Measurements from ENCODE around the gene LRRC42. TPM values are rescaled to one million over a fixed set of nuclear protein-coding genes. Genes with fewer than 3 reads are reported as not detected.

Gene LRRC42
- polyA plus RNA-seq, 3 donors, result 38.2 to 46.2 (median 44.7) TPM

DNA sequence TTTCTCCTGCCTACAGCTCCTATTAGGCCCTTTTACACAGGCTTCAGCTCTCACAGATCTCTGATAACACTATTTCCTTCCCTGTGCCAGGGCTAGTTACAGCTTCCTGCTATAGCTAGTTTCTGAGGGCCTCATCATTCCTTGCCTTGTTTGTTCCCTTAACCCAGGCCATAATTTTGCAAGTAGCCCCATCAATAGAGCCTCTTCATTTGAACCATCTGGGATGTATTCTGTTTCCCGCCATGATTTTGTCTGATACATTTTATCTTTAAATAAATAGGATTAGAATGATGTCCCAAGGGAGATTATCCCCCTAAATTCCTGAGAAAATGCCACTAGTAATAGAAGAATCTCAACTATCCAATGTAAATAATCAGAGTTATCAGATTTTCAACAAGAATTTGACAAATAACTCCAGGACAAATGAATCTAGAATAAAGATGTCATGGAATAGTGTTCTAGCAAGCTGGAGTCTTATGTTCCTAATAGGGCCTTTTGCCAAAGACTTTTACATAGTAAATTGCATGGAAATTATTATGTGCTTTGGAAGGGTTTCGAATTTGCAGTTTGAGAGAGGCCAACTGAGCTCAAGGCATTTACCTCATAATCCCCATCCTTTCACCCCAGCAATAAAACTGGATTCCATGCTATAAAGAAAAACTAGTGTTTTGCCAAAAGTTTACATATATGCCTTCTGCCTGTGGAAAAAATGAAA is 16.7 kb upstream of the LRRC42 start:
- peak in 4 of 11 donors; percentile 18 to 46 (median 36) for DNase-seq (ENCODE audit: extremely low read depth in 1 of 11, low read depth in 9 of 11, low spot score in 4 of 11)

DNA sequence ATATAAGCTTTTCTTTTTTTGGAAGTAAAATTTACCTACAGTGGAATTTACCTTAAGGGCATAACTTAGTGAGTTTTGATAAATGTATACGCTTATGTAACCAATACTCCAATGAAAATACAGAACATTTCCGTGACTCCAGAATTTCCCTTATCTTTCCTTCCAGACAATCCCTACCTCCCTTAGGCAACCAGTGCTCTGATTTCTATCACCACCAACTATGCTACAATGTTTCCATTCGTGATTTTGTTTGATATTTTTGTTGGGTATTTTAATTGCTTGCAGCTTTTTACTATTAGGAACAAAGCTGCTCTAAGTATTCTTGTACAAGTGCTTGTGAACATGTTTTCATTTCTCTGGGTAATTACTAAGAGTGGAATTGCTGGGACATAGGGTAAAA is 15.2 kb upstream of the LRRC42 start:
- DNase-seq (ENCODE audit: extremely low read depth in 1 of 11, low read depth in 9 of 11, low spot score in 4 of 11), result no peak

DNA sequence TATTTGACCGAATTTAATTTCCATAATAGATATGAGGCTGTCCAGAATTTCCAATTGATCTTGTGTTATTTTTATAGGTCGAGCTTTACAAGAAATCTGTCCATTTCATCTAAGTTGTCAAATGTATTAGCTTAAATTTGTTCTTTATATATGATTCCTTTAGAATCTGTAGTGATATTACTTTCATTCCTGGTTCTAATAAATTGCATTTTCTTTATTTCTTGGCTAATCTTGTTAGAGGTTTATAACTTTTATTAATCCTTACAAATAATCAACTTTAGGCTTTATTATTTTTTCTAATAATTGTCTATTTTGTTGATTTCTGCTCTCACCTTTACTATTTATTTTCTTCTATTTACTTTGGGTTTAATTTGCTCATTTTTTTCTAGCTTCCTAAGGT is 14.6 kb upstream of the LRRC42 start:
- DNase-seq (ENCODE audit: extremely low read depth in 1 of 11, low read depth in 9 of 11, low spot score in 4 of 11), result no peak

DNA sequence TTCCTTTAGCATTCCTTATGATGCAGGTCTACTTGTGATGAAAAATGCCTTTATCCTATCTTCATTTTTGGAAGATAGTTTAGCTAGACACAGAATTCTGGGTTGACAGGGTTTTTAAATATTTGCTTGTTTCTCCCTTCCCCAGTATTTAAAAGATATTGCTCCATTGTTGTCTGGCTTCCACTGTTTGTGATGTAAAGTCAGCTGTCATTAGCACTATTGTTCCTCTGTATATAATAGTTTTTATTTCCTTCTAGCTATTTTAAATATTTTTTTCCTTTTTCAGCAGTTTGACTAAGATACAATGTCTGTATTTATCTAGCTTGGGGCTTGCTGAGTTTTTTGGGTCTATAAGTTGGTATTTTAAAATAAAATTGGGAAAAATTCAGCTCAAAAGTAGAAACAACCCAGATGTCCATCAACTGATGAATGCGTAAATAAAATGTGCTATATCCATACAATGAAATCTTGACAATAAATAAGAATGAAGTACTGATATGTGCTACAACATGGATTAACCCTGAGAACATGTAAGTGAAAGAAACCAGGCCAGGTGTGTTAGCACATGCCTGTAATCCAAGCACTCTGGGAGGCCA is 11.9 kb upstream of the LRRC42 start:
- no peak for DNase-seq (ENCODE audit: extremely low read depth in 1 of 11, low read depth in 9 of 11, low spot score in 4 of 11)

DNA sequence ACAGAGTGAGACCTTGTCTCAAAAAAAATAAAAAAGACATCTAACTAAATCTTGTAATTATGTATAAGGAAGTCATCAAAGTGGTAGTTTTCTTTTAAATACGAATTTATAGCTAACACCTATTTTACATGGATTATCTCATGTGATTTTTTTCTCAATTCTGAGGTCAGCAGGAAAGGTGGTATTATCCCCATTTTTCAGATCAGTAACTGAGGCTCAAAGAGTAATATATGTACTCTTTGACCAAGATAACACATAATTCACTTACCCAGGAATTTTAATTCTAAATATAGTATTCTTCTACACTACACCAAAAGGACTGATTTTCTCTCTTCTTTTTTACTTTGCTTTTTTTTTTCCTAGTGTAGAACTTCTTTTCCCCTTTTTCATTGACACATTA is 9.7 kb upstream of the LRRC42 start:
- no peak for DNase-seq (ENCODE audit: extremely low read depth in 1 of 11, low read depth in 9 of 11, low spot score in 4 of 11)

DNA sequence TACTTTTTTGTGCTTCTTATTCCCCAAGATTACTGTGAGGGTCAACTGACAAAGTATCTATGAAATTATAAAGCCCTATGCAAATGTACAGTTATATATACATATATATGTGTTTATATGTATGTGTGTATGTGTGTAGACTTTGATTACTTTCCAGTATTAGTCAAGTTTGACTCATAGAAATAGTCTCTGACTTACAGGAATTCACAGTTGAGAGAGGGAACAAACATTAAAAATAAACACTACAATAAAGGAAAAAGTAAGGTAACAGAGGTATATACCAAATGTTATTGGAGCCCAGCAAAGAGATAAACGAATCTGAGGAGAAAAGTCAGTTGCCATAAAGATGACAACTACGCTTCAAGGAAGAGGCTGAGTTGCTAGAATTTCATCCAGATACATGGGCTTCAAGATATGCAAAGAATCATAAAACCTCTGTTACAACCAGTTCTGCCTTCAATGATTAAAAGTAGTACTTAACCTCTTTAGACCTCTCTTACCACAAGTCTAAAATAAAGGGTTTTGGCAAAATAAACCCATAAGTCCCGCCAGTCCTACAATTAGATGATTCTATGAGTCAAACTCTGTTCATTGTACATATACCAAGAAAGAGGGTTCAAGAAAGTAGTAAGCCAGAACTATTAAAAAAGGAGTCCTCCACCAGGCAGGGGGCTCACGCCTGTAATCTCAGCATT is 7.9 kb upstream of the LRRC42 start:
- DNase-seq (ENCODE audit: extremely low read depth in 1 of 11, low read depth in 9 of 11, low spot score in 4 of 11), result no peak

DNA sequence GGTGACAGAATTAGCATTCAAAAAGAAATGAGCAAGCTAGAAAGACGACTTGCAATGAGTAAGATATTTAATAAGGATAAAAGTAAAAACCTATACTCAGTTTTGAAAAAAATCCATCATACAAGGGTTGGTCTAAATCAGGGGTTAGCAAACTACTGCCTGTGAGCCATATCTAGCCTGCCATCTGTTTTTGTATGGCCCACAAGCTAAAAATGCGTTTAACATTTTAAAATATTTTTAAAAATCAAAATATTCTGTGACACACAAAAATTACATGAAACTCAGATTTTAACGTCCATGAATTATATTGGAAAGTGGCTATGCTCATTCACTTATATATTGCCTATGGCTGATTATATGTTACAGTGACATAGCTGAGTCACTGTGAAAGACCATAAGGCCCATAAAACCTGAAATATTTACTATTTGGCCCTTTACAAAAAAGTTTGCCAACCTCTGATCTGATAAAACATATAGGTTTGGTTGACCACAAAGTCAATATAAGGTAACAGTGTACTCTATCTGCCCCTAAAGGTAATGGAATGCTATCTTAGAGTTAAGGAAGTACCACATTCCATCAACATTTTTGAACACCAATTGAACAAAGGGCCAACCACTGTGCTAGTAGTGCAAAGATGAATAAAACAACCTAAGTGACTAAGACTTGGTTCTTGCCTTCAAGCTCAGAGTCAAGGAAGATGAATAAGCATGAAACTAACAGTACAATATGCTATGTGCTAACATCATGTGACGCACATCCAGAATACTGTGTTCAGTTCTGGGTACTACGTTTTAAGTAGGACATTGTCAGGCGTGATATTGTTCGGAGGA is 3.8 kb upstream of the LRRC42 start:
- DNase-seq (ENCODE audit: extremely low read depth in 1 of 11, low read depth in 9 of 11, low spot score in 4 of 11), result no peak

DNA sequence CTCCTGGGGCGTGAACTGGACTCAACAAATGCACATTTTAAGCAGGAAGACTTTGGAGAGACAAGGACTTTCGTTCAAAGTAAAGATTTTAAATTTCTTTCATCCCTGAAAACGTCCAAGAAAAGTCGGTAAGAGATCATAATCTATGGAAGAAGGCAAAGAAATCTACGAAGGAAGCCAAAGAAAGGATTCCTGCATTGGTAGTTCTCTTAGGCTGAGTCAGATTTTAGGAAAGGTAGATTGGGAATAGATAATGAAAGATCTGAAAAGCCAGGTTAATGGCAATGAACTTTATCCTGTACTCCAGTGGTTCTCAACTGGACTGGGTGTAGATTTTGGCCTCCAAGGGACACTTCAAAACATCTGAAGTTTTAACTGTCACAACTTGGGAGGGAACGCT is 3.1 kb upstream of the LRRC42 start:
- DNase-seq (ENCODE audit: extremely low read depth in 1 of 11, low read depth in 9 of 11, low spot score in 4 of 11), result no peak

DNA sequence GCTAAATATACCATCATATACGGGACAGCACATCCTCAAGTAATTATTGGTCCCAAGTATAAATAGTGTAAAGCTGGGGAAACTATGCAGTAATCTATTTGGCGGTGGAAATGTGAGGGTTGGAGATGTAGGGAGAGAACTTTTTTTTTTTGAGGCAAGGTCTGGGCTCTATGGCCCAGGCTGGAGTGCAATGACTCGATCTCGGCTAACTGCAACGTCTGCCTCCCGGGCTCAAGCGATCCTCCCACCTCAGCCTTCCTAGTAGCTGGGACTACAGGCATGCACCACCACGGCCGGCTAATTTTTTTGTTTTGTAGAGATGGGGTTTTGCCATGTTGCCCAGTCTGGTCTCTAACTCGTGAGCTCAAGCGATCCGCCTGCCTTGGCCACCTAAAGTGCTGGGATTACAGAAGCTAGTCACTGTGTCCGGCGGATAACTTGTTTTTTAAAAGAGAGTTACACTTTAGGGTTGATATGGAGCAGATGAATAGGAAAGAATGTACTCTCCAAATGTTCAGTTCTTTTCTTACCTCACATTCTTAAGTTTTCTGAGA is 2.6 kb upstream of the LRRC42 start:
- no peak for DNase-seq (ENCODE audit: extremely low read depth in 1 of 11, low read depth in 9 of 11, low spot score in 4 of 11)

DNA sequence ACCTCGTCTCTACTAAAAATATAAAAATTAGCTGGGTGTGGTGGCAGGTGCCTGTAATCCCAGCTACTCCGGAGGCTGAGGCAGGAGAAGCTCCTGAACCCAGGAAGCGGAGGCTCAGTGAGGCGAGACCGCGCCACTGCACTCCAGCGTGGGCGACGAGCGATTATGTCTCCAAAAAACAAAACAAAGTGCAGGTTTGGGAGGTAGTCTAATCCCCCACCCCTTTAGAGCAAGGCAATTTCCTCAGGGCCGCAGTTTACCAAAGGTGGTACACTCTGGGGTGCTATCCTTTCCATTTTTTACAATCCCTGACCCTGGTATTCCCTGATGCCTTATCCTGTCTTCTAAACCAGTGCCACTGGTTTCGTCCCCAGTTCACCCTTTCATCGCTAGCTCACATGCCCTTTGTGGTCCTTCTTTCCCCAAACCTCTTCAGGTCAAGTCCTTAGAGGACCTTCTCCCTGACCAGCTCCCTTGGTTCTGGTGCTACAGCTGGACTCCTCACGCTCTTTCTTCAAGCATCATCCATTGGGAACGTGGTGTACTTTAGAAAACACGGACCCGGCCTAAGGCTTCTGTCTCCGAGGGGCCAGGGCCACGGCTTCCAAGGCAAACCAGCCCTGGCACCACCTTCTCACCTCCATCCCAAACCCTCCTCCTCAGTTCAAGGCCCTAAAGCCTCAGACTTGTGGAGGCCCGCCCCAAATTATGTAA is 1.5 kb upstream of the LRRC42 start:
- no peak for DNase-seq (ENCODE audit: extremely low read depth in 1 of 11, low read depth in 9 of 11, low spot score in 4 of 11)

DNA sequence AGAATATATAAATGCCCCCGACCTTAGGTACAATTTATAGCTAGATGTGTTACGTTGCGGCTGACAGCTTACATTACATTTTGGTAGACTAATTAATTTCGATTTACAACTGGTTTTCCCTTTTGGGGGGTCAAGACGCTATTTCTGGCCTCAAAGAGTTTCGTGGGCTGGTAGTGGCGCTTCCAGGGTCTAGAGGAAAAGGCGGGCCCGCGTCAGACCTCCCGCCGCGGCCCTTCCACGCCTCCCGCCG is 1.0 kb upstream of the LRRC42 start:
- DNase-seq (ENCODE audit: extremely low read depth in 1 of 11, low read depth in 9 of 11, low spot score in 4 of 11), result peak in 1 of 11 donors; percentile 25

DNA sequence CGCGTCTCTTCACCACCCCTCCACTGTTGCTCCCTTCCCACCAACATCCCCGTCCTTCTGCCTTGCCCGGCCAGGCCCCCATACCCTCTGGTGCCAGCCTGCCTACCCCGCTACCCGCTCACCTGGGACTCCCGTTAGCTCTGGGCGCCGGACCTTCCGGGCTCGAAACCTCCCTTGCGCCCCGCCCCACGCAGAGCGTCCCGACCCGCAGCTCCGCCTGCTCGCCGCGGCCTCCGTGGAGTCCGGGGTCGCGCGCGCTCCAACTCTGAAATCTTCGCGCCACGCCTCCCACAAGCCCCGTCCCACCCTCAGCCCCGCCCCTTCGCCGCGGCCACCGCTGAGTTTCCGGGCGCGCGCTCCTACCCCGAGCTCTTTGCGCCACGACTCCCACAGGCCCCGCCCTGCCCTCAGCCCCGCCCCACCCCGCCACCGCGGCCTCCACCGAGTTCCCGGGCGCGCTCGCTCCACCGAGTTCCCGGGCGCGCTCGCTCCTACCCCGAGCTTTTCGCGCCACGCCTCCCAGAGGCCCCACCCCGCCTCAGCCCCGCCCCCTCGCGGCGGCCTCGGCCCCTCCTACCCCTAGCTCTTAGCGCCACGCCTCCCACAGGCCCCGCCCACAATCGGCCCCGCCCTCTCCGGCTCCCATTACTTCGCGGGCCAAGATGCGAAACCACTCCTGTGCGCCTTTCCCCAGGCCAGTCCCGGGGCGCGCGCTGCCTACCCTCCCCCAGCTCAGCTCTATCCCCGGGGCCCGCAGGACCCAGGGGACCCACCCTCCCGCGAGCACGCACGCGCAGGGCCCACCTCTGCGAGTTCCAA is 508 bp upstream of the LRRC42 start, which contains the start of gene IFT25:
Gene IFT25 (minus strand): TSS at position 267 of the 819 bp plus-strand sequence. CDS start 5,617 bp downstream, outside the sequence.
- peak; percentile 86 to 96 (median 94) for DNase-seq (ENCODE audit: extremely low read depth in 1 of 11, low read depth in 9 of 11, low spot score in 4 of 11)

DNA sequence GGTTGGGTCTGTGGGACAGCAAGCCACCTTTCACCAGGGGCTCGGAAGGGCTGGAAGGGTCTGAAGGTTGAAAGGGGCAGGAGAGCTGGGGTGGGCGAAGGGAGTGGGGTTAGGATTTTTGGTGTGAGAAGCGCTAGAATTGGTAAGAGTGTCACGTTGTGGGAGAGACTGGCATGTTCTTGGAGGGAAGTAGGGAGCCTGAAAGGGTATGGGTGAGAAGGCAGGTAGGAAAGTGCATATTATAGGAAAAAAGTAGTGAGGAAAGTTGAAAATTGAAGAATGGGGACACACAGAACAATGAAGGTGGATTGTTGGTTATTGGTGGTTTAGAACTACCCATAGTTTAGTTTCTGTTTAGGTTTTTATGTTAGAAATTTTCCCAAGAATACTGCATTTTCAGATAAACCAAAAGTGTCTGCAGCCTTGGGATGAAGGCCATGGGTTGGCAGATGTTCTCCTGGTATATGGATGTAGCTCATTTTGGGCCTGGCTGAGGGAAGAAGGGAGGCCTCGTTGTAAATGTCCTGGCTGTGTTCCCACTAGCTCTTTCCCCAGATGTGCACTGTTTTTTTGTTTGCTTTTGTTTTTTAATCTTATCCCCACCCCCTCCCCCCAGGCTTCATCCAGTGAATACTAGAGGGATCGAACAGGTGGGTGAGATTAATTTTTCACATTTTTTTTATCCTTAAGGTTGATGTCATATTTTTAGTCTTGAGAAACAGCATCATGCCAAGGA is 1.2 kb downstream of the LRRC42 start:
- DNase-seq (ENCODE audit: extremely low read depth in 1 of 11, low read depth in 9 of 11, low spot score in 4 of 11), result no peak

DNA sequence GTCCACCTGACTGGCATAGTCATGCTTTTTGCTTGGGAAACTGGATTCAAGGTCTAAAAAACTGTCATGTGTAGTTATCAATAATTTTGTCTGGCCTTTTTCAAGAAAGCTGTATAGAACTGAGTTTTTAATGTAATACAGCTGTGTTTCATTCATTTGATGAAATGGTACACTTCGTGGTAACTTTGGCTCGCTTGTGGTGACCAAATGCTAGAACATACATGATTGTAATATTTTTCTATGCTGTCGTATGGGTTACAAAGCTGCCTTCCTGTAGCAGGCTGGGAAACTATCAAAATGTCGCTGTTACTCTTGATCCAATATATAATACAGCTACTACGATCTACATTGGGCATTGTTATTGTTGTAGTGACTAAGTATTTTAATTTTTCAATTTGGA is 2.1 kb downstream of the LRRC42 start:
- no peak for DNase-seq (ENCODE audit: extremely low read depth in 1 of 11, low read depth in 9 of 11, low spot score in 4 of 11)

DNA sequence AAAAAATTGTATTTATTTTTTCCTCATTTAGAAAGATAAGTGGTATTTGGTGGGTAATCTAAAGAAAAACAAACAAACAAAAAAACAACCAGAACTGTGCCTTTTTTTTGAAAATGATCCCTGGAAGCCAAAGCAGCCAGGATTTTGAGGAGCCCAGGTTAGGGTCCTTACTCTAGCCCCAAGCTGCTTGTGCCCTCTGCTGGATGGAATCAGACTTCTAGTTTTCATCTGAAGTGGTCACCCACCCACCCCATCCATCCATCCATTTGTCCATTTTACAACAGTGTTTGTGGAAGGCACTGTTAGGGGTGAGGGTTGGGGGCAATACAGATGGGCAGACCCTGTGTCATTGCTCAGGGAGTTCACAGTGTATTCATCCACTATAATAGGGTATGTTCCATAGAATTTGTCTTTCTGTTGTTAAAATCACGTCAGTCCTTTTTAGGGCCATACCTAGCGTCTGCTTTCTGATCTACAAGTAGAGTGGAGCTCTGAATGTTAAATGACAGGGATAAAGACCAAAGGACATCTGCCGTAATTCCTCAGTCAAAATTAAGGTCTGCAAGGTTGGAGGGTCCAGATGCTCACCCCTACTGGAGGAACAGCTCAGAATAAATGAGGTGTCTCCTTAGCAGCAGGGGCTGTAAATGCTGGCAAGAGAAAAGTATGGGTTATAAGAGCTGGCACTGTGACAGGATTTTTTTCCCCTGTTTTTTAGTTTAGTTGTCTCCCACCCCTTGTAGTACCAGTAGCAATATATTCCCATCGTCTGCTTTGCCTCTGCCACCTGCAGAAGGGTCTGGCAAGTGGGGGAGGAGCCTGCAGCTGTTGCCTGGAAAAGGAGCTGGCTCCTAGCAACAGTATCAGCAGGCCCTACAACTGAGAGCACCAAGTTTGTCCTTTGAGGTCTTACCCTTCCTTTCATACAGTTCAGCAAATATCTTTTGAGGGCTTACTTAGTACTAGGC is 3.2 kb downstream of the LRRC42 start:
- peak in 6 of 11 donors; percentile 24 to 53 (median 44) for DNase-seq (ENCODE audit: extremely low read depth in 1 of 11, low read depth in 9 of 11, low spot score in 4 of 11)

DNA sequence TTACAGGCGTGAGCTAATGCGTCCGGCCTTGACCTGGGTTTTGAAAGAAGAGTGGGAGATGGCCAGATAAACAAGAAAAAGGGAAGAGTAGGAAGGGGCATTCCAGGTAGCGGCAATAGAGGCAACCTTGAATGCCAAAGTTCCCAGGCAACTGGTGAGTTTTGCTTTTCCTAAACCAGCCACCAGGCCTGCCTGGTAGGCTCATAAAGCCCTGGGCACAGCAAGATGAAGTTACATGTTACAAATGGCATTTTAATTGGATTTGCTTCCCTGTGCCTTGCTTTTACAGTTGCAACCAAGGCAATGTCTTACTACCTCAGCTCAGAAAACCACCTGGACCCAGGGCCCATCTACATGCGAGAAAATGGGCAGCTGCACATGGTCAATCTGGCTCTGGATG is 5.5 kb downstream of the LRRC42 start:
- DNase-seq (ENCODE audit: extremely low read depth in 1 of 11, low read depth in 9 of 11, low spot score in 4 of 11), result no peak
